Lung (tissue), 12 donors: ENCODE data around the gene EHMT1. TPM values are rescaled to one million over a fixed set of nuclear protein-coding genes. Genes with fewer than 3 reads are reported as not detected.

Experiments used
- ATAC-seq: fragments of 200-7000 bp; cut with Tn5 transposase; one replicate; pipeline ENCODE4 v1.9.1; 2020; ENCODE audit warnings: moderate number of reproducible peaks; ENCODE audit not compliant: insufficient read depth, low FRiP score
- DNase-seq, 3 donors: peaks; one replicate each; pipeline ENCODE4 v3.0.0-alpha.2; 2013 to 2017
- H3K27ac ChIP-seq, 2 donors: one replicate each; pipeline ENCODE4 v1.5.1; 2013; ENCODE audit warnings: mild to moderate bottlenecking in 2 of 2, moderate library complexity in 2 of 2, control low read depth in 1 of 2, inconsistent platforms in 1 of 2, low read depth in 1 of 2, low read length in 1 of 2
- H3K27me3 ChIP-seq, 3 donors: one replicate each; pipeline ENCODE4 v1.5.1; 2013; ENCODE audit warnings: low read length in 2 of 3; ENCODE audit not compliant: control insufficient read depth in 3 of 3, insufficient read depth in 3 of 3
- H3K36me3 ChIP-seq, 4 donors: one replicate each; pipeline ENCODE4 v1.5.1; 2013; ENCODE audit warnings: low read length in 4 of 4, mild to moderate bottlenecking in 1 of 4, moderate library complexity in 1 of 4; ENCODE audit not compliant: control insufficient read depth in 4 of 4, insufficient read depth in 4 of 4
- H3K4me1 ChIP-seq, 5 donors: one replicate each; pipeline ENCODE4 v1.5.1; 2013; ENCODE audit warnings: low read length in 5 of 5, mild to moderate bottlenecking in 2 of 5, moderate library complexity in 1 of 5; ENCODE audit not compliant: control insufficient read depth in 5 of 5, insufficient read depth in 5 of 5
- H3K4me3 ChIP-seq: one replicate; pipeline ENCODE4 v1.5.1; 2013; ENCODE audit warnings: mild to moderate bottlenecking, control low read depth, moderate library complexity
- H3K9ac ChIP-seq, 2 donors: one replicate each; pipeline ENCODE4 v1.5.1; 2013; ENCODE audit warnings: low read length in 2 of 2, control low read depth in 1 of 2; ENCODE audit not compliant: insufficient read depth in 1 of 2
- H3K9me3 ChIP-seq, 4 donors: one replicate each; pipeline ENCODE4 v1.5.1; 2013; ENCODE audit warnings: low read length in 3 of 4, mild to moderate bottlenecking in 1 of 4, moderate library complexity in 1 of 4; ENCODE audit not compliant: control insufficient read depth in 4 of 4, insufficient read depth in 3 of 4
- WGBS, 2 donors: extraction: QIAGEN DNeasy Blood & Tissue Kit; methylation state at CpG; one replicate each; pipeline ENCODE4 v1.1.7; 2013; 5-methylcytosine and 5-hydroxymethylcytosine counted together
- polyA plus RNA-seq, 2 donors: library from polyadenylated mRNA; stranded (reverse); fragments of 200-250 nt; gene quantifications; one replicate each; pipeline ENCODE4 v1.2.1, GENCODE V29; 2013
- total RNA-seq, 2 donors: library from RNA; depleted of rRNA in 1 of 2; stranded (reverse); fragments of >200 nt in 1 of 2; gene quantifications; one replicate each; pipeline ENCODE4 v1.2.1, GENCODE V29; 2014 to 2021
- TF ChIP-seq, protein P1 (sequence below): IDR thresholded peaks from 2 replicates; pipeline ENCODE4 v1.5.1; 2012; ENCODE audit warnings: mild to moderate bottlenecking; ENCODE audit errors: control extremely low read depth, extremely low read depth
- donor health status: control.
- donor health status: control.
- donor health status: Bipolar disorder and iron deficiency.
- donor health status: healthy.
- donor health status: DM: yes; HTN: yes; CAD: no.

The EHMT1 gene
- total and polyA plus RNA-seq, 4 donors: 32.2 to 91.5 (median 58.1) TPM

DNA sequence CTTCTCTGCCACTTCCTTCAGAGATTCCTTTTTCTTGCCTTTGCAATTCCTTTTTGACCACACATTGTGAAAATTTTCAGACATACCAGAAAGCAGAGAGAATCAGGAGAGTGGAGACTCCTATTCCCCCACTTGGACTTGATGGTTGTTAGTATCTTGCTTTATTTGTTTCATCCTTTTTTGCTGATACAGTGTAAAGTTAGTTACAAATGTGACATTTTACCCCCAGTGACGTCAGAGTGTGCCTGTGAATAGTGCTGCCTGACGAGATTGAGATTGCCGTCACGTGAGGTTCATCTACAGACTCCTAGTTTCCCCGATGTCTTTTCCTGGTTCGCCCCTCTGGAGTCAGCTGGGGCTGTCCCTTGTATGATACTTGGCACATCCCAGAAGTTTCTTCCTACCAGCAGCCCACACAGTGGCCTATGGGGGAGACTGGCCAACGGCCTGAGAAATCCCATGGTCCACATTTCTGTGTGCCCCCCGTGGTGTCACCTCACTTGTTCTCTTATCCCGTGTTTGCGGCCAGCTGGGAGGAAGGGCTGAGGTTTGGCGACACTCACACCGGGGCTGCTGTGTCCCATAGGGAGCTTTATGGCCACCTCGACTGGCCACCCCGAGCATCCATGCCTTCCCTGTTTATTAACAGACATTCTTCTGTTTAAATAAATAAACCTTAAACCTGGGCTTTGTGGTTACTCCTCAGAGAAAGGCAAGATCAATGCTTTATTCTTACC, 210.6 kb downstream of the EHMT1 start:
- DNase-seq: no peak
- no peak overlapping the region for H3K4me3 ChIP-seq
- H3K27me3 ChIP-seq: no peaks in the 10 kb centered on the region
- no peak for ATAC-seq
- H3K36me3 ChIP-seq: peaks cover 4 to 50% (median 24%) of the 10 kb centered on the region in 4 donors
- WGBS, 2 donors: 93% methylated on average over 14 of the region's 14 CpGs
- peaks cover 0 to 2% (median 0%) of the 10 kb centered on the region in 4 donors for H3K9me3 ChIP-seq
- TF ChIP-seq, protein P1, sequence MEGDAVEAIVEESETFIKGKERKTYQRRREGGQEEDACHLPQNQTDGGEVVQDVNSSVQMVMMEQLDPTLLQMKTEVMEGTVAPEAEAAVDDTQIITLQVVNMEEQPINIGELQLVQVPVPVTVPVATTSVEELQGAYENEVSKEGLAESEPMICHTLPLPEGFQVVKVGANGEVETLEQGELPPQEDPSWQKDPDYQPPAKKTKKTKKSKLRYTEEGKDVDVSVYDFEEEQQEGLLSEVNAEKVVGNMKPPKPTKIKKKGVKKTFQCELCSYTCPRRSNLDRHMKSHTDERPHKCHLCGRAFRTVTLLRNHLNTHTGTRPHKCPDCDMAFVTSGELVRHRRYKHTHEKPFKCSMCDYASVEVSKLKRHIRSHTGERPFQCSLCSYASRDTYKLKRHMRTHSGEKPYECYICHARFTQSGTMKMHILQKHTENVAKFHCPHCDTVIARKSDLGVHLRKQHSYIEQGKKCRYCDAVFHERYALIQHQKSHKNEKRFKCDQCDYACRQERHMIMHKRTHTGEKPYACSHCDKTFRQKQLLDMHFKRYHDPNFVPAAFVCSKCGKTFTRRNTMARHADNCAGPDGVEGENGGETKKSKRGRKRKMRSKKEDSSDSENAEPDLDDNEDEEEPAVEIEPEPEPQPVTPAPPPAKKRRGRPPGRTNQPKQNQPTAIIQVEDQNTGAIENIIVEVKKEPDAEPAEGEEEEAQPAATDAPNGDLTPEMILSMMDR: no peak
- no peak overlapping the region for H3K27ac ChIP-seq
- no peaks in the 10 kb centered on the region for H3K4me1 ChIP-seq
- H3K9ac ChIP-seq: no peak overlapping the region

DNA sequence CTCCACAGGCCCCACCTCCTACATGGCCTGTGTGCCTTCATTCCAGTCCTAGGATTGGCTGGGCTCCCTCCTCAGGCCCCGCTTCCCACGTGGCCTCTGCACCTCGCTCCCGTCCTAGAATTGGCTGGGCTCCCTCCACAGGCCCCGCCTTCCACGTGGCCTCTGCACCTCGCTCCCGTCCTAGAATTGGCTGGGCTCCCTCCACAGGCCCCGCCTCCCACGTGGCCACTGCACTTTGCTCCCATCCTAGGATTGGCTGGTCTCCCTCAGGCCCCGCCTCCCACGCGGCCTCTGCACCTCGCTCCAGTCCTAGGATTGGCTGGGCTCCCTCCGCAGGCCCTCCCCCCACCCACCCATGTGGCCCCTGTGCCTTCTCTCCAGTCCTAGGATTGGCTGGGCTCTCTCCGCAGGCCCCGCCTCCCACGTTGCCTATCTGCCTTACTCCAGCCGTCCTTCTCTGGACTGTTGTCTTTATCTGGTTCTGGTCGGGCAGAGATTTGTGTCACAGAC, 213.4 kb downstream of the EHMT1 start:
- no peak overlapping the region for H3K9ac ChIP-seq
- no peak for ATAC-seq
- peaks cover 0 to 58% (median 8%) of the 10 kb centered on the region in 4 donors for H3K36me3 ChIP-seq
- H3K4me1 ChIP-seq: no peaks in the 10 kb centered on the region
- no peaks in the 10 kb centered on the region for H3K27me3 ChIP-seq
- DNase-seq: no peak
- H3K9me3 ChIP-seq: no peaks in the 10 kb centered on the region
- 97% methylated on average over 20 of the region's 20 CpGs for WGBS, 2 donors
- H3K4me3 ChIP-seq: no peak overlapping the region
- H3K27ac ChIP-seq: no peak overlapping the region
- TF ChIP-seq, protein P1: no peak

DNA sequence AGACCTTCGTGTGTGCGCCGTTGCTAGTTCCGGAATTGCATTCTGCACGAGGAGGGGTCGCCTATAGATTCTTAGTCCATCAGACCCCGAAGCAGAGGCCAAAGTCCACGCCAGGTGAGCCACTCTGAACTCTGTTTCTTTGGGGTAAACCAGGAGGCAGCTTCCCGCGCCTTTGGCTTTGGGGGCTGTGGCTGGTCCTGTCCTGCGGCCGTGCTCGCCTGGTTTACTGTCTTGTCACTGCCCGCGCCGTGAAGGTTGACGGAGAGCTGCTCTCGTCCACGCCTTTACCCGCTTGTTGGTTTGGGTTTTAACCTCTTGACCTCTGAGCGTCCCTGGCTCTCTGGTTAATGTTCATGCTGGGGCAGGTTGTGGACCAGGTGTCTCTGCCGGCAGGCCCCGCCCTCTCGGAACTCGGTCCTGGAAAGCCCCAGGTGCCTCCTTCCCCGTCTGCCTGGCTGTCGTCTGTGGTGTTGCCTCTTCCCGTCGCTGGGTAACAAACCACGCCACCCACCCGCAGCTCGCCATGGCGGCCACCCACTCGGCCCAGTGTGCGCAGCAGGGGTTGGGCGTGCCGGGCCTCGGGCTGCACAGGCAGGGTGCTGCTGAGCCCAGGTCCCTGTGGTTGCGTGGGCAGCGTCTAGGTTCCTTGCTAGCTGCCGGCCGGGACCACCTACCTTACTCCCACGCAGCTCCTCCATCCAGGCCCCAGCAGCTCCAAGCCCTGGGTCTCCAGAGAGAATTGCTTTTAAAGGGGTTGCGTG, 214.2 kb downstream of the EHMT1 start:
- H3K9me3 ChIP-seq: no peaks in the 10 kb centered on the region
- no peak overlapping the region for H3K27ac ChIP-seq
- TF ChIP-seq, protein P1: no peak
- peaks cover 0 to 56% (median 8%) of the 10 kb centered on the region in 4 donors for H3K36me3 ChIP-seq
- no peak overlapping the region for H3K9ac ChIP-seq
- no peak overlapping the region for H3K4me3 ChIP-seq
- WGBS, 2 donors: 96 to 98% methylated on average over 44 of the region's 44 CpGs
- DNase-seq (no peak), ATAC-seq (no peak)
- H3K4me1 ChIP-seq: no peaks in the 10 kb centered on the region
- H3K27me3 ChIP-seq: no peaks in the 10 kb centered on the region
